Caco-2 (cell line): ENCODE data around the gene DMAC2. TPM values are rescaled to one million over a fixed set of nuclear protein-coding genes. Genes with fewer than 3 reads are reported as not detected.

Experiments
- BruUV-seq: library from RNA; stranded (reverse); fragments of 400-500 nt; replicated peaks from 2 replicates; lab custom pipeline; 2021; lab: Mats Ljungman, UMichigan
- CTCF ChIA-PET: fragments of 300-600 bp; sonication (Branson Sonifier 250); formaldehyde crosslinking; loops from one replicate; lab custom pipeline; 2022; ENCODE audit warnings: antibody characterized with exemption; lab: Charles Lee
- POLR2A ChIA-PET: fragments of 300-600 bp; sonication (Branson Sonifier 250); formaldehyde crosslinking; loops from one replicate; lab custom pipeline; 2022; ENCODE audit warnings: antibody characterized with exemption; lab: Charles Lee
- DNase-seq, 2 experiments: peaks; one replicate each; pipeline versions ENCODE4 v3.0.0 to v3.0.0-alpha.2; 2020 to 2022
- H3K27me3 ChIP-seq: replicated peaks from 2 replicates; pipeline ENCODE4 v1.6.0; 2011; ENCODE audit warnings: low read length; ENCODE audit not compliant: control insufficient read depth, insufficient read depth
- H3K36me3 ChIP-seq: 2 replicates; pipeline ENCODE4 v1.5.1; 2011; ENCODE audit warnings: low read length; ENCODE audit not compliant: control insufficient read depth, insufficient read depth
- H3K4me1 ChIP-seq: fragments of 250-450 bp; sonication (Bioruptor Pico); 2 replicates; pipeline ENCODE4 v1.5.1; 2020; ENCODE audit warnings: mild to moderate bottlenecking
- H3K4me3 ChIP-seq: 2 replicates; pipeline ENCODE4 v1.5.1; 2011; ENCODE audit warnings: low read depth, mild to moderate bottlenecking, control low read depth, low read length
- H3K9me3 ChIP-seq: fragments of 250-450 bp; sonication (Bioruptor Pico); 2 replicates; pipeline ENCODE4 v1.5.1; 2020; ENCODE audit warnings: mild to moderate bottlenecking, moderate library complexity
- H3K27ac Mint-ChIP-seq: one replicate; pipeline ENCODE4 v1.8.0; 2022; ENCODE audit warnings: mixed read lengths; ENCODE audit not compliant: unreplicated experiment
- H3K27me3 Mint-ChIP-seq: one replicate; pipeline ENCODE4 v1.8.0; 2022; ENCODE audit warnings: mixed read lengths; ENCODE audit not compliant: insufficient read depth, unreplicated experiment
- H3K36me3 Mint-ChIP-seq: one replicate; pipeline ENCODE4 v1.8.0; 2022; ENCODE audit warnings: mild to moderate bottlenecking, mixed read lengths; ENCODE audit not compliant: insufficient read depth, unreplicated experiment
- H3K4me1 Mint-ChIP-seq: one replicate; pipeline ENCODE4 v1.8.0; 2022; ENCODE audit warnings: low read depth, mixed read lengths; ENCODE audit not compliant: unreplicated experiment
- H3K4me3 Mint-ChIP-seq: one replicate; pipeline ENCODE4 v1.8.0; 2022; ENCODE audit warnings: mild to moderate bottlenecking, moderate library complexity, mixed read lengths; ENCODE audit not compliant: unreplicated experiment
- H3K9me3 Mint-ChIP-seq: one replicate; pipeline ENCODE4 v1.8.0; 2022; ENCODE audit warnings: mixed read lengths; ENCODE audit not compliant: unreplicated experiment
- intact Hi-C: fragments of 100-400 bp; cut with micrococcal nuclease; formaldehyde crosslinking; loops from one replicate; pipeline ENCODE4 v1.10.0; 2022; ENCODE audit not compliant: unreplicated experiment
- total RNA-seq: library from RNA; stranded (reverse); gene quantifications from 2 replicates; pipeline ENCODE4 v1.2.3, GENCODE V29; 2022
- TF ChIP-seq, protein P1 (sequence below), 2 experiments: fragments of 200-600 bp in 1 of 2; IDR thresholded peaks; 1 replicate in 1 of 2; 2 replicates in 1 of 2; pipeline versions ENCODE4 v1.5.1 to v1.8.0; 2011 to 2022; ENCODE audit warnings: antibody characterized with exemption in 1 of 2, control low read depth in 1 of 2, inconsistent platforms in 1 of 2, low read depth in 1 of 2, low read length in 1 of 2, mild to moderate bottlenecking in 1 of 2, moderate library complexity in 1 of 2; ENCODE audit not compliant: insufficient read depth in 1 of 2, severe bottlenecking in 1 of 2, unreplicated experiment in 1 of 2

Gene DMAC2
- total RNA-seq, 1 experiment from 2014 or later = 75.9 TPM

DNA sequence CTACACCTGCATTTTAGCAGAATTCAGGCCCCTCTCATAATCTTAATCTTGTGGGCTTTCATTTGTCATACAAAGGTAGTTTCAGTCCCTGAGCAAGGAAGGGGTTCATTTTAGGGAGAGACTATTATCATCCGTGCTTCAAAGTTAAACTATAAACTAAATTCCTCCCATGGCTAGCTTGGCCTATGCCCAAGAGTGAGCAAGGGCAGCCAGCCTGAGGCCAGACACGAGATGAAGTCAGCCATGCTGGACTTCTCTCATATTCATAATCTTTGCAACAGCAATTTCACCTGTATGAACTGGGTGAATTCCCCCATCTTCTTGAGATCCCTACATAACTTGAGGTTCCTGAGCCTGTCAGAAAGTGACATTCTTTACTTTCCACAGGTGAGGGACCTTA, 16.2 kb upstream of the DMAC2 start:
- no TSS peak for BruUV-seq
- DNase-seq = no peak
- POLR2A ChIA-PET = no interaction called here
- Histone ChIP-seq H3K4me1 (no peaks in the 10 kb centered on the region), H3K9me3 (no peaks in the 10 kb centered on the region; the same call in 1 of the 2 replicates), H3K4me3 (no peak overlapping the region), H3K36me3 (no peaks in the 10 kb centered on the region), H3K27me3 (no peaks in the 10 kb centered on the region)
- Mint-ChIP-seq H3K36me3 (no peaks in the 10 kb centered on the region), H3K4me1 (no peaks in the 10 kb centered on the region), H3K27me3 (peaks cover 18% of the 10 kb centered on the region), H3K4me3 (no peak overlapping the region), H3K27ac (no peak overlapping the region), H3K9me3 (no peaks in the 10 kb centered on the region)
- TF ChIP-seq, protein P1, sequence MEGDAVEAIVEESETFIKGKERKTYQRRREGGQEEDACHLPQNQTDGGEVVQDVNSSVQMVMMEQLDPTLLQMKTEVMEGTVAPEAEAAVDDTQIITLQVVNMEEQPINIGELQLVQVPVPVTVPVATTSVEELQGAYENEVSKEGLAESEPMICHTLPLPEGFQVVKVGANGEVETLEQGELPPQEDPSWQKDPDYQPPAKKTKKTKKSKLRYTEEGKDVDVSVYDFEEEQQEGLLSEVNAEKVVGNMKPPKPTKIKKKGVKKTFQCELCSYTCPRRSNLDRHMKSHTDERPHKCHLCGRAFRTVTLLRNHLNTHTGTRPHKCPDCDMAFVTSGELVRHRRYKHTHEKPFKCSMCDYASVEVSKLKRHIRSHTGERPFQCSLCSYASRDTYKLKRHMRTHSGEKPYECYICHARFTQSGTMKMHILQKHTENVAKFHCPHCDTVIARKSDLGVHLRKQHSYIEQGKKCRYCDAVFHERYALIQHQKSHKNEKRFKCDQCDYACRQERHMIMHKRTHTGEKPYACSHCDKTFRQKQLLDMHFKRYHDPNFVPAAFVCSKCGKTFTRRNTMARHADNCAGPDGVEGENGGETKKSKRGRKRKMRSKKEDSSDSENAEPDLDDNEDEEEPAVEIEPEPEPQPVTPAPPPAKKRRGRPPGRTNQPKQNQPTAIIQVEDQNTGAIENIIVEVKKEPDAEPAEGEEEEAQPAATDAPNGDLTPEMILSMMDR (IDR thresholded peaks at IDR 0.05; ENCODE audit: insufficient read depth in 1 of 2, low read depth in 1 of 2, low read length in 1 of 2, severe bottlenecking in 1 of 2, unreplicated experiment in 1 of 2) = no peak
- CTCF ChIA-PET = no interaction called here
- intact Hi-C loops = no loop called here

DNA sequence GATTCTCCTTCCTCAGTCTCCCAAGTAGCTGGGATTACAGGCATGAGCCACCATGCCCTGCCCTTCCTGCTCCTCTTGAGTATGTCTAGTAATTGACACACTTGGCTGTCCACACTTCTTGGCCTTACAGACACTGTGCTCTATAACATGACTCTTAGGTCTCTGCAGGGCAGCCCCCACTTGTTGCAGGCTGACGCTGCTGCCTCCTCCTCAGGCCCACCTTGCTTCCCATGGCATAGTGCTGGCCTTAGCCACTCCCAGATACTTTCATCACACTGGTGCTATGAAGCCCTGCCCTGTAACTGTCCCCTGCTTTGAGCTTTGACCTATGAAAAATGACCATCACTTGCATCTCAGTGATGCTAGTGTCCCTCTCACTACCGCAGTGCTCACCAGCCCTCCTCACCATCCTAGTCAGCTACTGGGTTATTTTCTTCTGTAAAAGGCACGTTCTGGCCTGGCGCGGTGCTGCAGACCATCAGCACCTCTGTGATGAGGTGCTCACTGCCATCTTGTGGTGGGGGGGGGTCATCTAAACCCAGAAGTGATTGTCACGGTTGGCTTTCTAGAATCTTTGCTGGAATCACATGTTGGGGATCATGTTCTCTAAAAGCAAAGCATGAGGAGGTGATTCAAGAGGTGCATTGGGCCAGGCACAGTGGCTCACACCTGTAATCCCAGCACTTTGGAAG, 13.0 kb upstream of the DMAC2 start:
- POLR2A ChIA-PET = no interaction called here

DNA sequence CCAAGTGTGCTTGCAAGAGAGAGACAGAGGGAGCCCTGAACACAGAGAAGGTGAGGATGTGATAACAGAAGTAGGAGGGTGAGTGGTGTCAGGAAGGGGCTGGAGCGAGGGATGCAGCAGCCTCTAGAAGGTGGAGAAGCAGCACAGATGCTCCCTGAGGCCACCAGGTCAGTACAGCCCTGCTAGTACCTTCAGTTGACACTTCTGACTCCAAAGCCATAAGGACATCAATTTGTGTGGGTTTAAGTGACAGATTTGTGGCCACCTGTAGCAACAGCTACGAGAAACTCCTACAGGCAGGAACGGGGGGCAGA, 10.1 kb upstream of the DMAC2 start:
- H3K4me3 Mint-ChIP-seq = no peak overlapping the region
- BruUV-seq = no TSS peak
- H3K27me3 Mint-ChIP-seq = peaks cover 4% of the 10 kb centered on the region
- no peaks in the 10 kb centered on the region for H3K4me1 Mint-ChIP-seq
- no peak for DNase-seq
- Histone ChIP-seq H3K36me3 (no peaks in the 10 kb centered on the region), H3K27me3 (no peaks in the 10 kb centered on the region), H3K4me1 (no peaks in the 10 kb centered on the region), H3K9me3 (no peaks in the 10 kb centered on the region), H3K4me3 (no peak overlapping the region)
- TF ChIP-seq, protein P1 (IDR thresholded peaks at IDR 0.05; ENCODE audit: insufficient read depth in 1 of 2, low read depth in 1 of 2, low read length in 1 of 2, severe bottlenecking in 1 of 2, unreplicated experiment in 1 of 2) = no peak
- intact Hi-C loops = loop anchor here (1.0 kb wide), 4 partner anchors 87 to 147 kb away; no protein-coding TSS in a partner anchor
- no peak overlapping the region for H3K27ac Mint-ChIP-seq
- no peaks in the 10 kb centered on the region for H3K9me3 Mint-ChIP-seq
- H3K36me3 Mint-ChIP-seq = peaks cover 6% of the 10 kb centered on the region
- CTCF ChIA-PET = interaction anchor here (0.6 to 4.3 kb wide), 4 partner anchors 10 to 1099 kb away, joined by 4 to 22 read pairs (median 4); partner anchors contain the start of genes B3GNT8 and DMAC2
- POLR2A ChIA-PET = interaction anchor here (1.3 kb wide), 1 partner anchor 11 kb away, joined by 4 read pairs; no protein-coding TSS in a partner anchor

More for the DNA sequence above, 13.0 kb upstream of the DMAC2 start:
- TF ChIP-seq, protein P1 (IDR thresholded peaks at IDR 0.05; ENCODE audit: insufficient read depth in 1 of 2, low read depth in 1 of 2, low read length in 1 of 2, severe bottlenecking in 1 of 2, unreplicated experiment in 1 of 2) = no peak
- Histone ChIP-seq H3K4me3 (no peak overlapping the region), H3K36me3 (no peaks in the 10 kb centered on the region), H3K9me3 (no peaks in the 10 kb centered on the region; the same call in 1 of the 2 replicates), H3K27me3 (no peaks in the 10 kb centered on the region), H3K4me1 (no peaks in the 10 kb centered on the region)
- H3K9me3 Mint-ChIP-seq = no peaks in the 10 kb centered on the region
- H3K4me3 Mint-ChIP-seq = no peak overlapping the region
- intact Hi-C loops = no loop called here
- peaks cover 6% of the 10 kb centered on the region for H3K36me3 Mint-ChIP-seq
- CTCF ChIA-PET = interaction anchor here (0.7 to 0.9 kb wide), 2 partner anchors 16 to 111 kb away, joined by 4 to 6 read pairs; no protein-coding TSS in a partner anchor
- peaks cover 6% of the 10 kb centered on the region for H3K27me3 Mint-ChIP-seq
- H3K4me1 Mint-ChIP-seq = no peaks in the 10 kb centered on the region
- no peak overlapping the region for H3K27ac Mint-ChIP-seq
- no peak for DNase-seq
- BruUV-seq = no TSS peak
